A549 (cell line): ENCODE data around the gene ARMCX4.

Source experiments
- CEBPB ChIP-seq, 2 experiments: fragments of >200 bp in 1 of 2; sonication (Bioruptor Twin) in 1 of 2; formaldehyde crosslinking in 1 of 2; IDR thresholded peaks; 2 replicates each; pipeline ENCODE4 v1.6.1; 2012 to 2016
- JUN ChIP-seq, 2 experiments: fragments of >200 bp; sonication (Bioruptor Twin); formaldehyde crosslinking; IDR thresholded peaks; 2 replicates in 1 of 2; 3 replicates in 1 of 2; pipeline ENCODE4 v1.6.1; 2016 to 2017
- POLR2A ChIP-seq: IDR thresholded peaks from 2 replicates; pipeline ENCODE4 v1.6.1; 2012; ENCODE audit warnings: mild to moderate bottlenecking, low read length
- ZFP36 ChIP-seq: fragments of 450-650 bp; IDR thresholded peaks from 2 replicates; pipeline ENCODE4 v1.6.1; 2014; ENCODE audit warnings: borderline replicate concordance; ENCODE audit not compliant: partially characterized antibody
- TF ChIP-seq, protein P1 (sequence below): fragments of >200 bp; sonication (Bioruptor Twin); formaldehyde crosslinking; IDR thresholded peaks from 3 replicates; pipeline ENCODE4 v1.5.1; 2016

GRCh38 chrX:101442085-101442484 is 43.2 kb upstream of the ARMCX4 start:
- no peak for TF ChIP-seq POLR2A
- TF ChIP-seq, protein P1, sequence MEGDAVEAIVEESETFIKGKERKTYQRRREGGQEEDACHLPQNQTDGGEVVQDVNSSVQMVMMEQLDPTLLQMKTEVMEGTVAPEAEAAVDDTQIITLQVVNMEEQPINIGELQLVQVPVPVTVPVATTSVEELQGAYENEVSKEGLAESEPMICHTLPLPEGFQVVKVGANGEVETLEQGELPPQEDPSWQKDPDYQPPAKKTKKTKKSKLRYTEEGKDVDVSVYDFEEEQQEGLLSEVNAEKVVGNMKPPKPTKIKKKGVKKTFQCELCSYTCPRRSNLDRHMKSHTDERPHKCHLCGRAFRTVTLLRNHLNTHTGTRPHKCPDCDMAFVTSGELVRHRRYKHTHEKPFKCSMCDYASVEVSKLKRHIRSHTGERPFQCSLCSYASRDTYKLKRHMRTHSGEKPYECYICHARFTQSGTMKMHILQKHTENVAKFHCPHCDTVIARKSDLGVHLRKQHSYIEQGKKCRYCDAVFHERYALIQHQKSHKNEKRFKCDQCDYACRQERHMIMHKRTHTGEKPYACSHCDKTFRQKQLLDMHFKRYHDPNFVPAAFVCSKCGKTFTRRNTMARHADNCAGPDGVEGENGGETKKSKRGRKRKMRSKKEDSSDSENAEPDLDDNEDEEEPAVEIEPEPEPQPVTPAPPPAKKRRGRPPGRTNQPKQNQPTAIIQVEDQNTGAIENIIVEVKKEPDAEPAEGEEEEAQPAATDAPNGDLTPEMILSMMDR = no peak
- TF ChIP-seq JUN (IDR thresholded peaks at IDR 0.05) = no peak
- TF ChIP-seq ZFP36 = no peak
- no peak for TF ChIP-seq CEBPB (IDR thresholded peaks at IDR 0.05)
